ENCODE results near the gene ERAP2.
"Not testable (repeated sequence)": the region's sequence is repeated elsewhere in the genome, so short reads cannot be mapped to it uniquely, and the experiment has no call there.

Gene ERAP2

DNA sequence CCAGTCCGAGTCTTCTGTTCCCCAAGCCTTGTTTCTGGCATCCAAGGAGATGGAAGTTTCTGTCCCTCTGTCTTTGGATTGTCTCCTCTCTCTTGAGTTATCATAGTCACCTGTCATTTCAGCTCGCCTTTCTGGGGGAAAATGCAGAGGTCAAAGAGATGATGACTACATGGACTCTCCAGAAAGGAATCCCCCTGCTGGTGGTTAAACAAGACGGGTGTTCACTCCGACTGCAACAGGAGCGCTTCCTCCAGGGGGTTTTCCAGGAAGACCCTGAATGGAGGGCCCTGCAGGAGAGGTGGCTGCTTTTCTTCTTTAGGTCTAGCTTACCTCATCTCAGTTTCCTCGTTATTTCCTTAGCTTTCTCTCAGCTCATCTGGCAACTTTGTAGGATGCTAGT, 25.1 kb downstream of the ERAP2 start:
- DNase-seq = no peak

DNA sequence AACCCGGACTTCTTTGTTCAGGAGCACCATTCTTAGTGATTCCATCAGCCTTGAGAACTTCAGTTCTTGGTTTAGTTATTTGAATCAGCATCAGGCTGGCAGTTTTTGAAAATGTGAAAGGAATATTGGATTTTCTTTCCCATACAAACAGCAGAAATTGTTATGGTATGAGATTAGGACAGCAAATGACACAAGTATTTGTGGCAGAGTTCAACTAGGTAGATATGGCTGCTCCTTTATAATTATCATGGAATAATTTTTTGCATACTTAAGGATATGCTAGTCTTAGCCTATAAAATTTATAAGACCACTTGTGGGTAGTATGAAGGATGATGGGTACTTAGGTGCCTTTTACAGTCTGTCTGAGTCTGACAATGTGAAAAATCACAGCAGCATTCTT, 25.5 kb downstream of the ERAP2 start:
- no peak for DNase-seq

DNA sequence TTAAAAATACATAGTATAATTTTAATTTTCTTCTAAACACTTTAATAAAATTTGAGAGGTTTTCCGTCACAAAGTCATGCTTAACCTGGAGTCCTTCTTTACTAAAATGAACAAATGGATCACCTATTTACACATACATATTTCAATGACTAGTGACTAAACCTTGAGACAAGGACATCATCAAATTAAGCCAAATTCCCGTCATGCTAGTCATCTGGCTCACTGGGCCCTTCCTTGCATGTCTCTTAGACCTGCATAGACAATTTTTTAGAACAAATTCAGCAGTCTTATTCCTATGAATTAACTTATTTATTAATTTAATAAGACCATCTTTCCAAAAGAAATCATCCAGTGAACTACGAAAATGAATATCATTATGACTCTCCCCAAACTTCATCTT, 26.6 kb downstream of the ERAP2 start:
- no peak for DNase-seq

DNA sequence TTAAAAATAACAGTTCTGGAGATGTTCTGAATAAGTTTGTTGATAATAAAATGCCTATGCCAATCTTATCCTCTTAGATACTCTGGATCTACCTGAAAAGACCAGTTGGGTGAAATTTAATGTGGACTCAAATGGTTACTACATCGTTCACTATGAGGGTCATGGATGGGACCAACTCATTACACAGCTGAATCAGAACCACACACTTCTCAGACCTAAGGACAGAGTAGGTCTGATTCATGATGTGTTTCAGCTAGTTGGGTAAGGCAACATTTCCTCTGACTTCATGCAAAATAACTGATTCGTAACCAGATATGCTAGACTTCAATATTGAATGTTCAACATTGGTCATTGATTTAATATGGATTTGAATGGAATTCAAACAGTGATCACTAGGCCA, 27.0 kb downstream of the ERAP2 start:
- DNase-seq = no peak

DNA sequence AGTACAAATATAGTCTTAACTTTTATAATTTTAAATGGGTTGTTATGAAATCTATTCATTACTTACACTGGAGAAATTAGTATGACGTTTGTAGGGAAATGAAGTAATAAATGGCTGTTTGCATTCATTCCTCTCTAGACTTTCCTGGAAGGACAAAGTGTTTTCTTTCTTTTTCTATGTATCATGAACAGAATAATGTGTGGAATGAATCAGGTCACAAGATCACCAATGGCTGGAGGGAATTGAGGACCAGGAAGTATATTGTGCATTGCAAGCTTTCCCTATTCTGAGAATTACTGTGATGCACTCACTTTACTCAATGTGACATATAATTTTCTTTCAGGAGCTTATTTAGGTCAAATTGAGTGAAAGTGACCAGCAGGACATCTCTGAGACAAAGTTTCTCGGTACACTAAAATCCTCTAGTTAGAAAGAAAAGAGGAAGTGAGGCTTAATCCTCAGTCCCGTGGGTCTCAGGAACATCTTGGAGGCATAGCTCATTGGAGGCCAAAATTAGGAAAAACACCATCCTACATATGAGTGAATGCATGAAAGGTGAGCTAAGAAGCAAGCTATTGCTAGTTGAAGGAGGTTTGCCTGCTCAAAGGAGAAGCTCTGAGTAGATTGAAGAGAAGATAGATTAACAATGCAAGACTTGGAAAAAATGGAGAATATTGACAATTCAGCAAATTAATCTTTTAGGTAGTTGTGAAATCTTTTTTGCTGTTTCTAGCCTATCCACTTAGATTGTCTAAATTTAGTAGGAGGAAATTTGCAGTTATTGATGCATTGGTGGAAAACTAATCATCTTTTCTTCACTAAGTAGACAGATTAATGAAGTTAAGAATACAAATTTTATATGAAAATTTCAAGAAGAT, 28.0 kb downstream of the ERAP2 start:
- DNase-seq = no peak

DNA sequence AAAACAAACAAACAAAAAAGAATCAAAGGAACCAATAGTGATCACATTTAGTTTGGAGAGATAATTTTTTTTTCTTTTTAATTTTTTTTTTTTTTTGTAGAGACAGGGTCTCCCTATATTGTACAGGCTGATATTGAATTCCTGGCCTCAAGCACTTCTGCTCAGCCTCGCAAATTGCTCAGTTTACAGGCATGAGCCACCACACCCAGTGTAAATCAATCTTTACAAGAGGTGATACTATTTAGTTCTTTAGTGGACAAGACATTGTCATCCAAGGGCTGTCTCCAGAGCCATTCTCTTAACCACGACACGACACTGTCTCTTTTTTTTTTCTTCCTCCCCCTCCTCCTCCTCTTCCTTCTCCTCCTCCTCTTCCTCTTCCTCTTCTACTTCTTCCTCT, 29.6 kb downstream of the ERAP2 start:
- DNase-seq = no peak

DNA sequence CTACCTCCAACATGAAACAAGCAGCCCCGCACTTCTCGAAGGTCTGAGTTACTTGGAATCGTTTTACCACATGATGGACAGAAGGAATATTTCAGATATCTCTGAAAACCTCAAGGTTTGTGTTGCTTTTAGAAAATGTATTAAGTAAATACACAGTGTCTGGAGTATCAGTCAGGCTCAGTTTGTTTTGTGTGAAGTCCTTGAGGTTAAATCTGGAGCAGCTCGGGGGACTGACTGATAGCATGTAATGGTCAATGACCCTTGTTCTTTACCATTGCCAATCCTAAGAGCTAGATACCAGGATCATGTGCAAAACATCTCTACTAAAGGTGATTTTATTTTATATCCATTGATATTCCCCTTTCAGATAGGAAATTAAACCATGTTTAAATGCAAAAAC, 32.7 kb downstream of the ERAP2 start:
- DNase-seq = no peak

DNA sequence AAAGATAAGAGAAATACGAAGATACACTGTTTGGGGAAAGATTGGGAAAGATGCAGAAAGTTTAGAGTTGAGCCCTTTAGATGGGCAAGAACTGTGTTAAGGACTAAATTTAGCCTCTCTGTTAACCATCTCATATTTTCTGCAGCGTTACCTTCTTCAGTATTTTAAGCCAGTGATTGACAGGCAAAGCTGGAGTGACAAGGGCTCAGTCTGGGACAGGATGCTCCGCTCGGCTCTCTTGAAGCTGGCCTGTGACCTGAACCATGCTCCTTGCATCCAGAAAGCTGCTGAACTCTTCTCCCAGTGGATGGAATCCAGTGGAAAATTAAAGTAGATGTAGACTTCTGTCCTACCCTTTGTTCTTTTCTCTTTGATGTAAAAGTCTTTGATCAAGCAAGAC, 33.1 kb downstream of the ERAP2 start:
- DNase-seq = no peak

DNA sequence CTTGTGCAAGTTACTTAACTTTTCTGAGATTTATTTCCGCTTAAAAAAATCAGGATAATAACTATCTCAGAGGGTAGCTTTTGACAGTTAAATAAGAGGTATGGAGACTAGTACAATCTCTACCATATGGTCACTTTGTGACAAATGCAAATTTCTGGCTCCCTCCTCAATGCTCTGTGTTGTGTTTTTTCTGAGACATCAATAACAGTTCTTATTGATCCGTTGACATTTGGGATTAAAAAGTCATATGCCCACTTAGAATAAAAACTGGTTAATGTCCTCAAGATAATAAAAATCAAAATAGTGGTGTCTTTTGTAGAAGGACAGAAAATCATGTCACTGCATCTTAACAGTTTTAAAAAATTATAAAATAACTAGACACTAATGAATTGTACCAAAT, 34.8 kb downstream of the ERAP2 start:
- DNase-seq = no peak

DNA sequence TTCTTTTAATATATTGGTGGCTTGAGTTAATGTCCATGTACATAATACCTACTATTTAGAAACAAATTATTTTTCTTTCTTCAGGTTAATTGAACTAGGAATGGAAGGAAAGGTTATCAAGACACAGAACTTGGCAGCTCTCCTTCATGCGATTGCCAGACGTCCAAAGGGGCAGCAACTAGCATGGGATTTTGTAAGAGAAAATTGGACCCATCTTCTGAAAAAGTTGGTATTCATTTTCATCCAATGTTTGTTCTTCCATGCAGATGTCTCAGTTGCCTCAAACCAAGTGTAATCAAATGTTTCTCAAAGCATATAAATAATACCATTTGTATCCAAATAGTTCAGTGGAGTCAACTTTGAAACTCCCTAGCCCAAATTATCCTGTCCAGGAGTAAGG, 36.9 kb downstream of the ERAP2 start:
- no peak for DNase-seq

DNA sequence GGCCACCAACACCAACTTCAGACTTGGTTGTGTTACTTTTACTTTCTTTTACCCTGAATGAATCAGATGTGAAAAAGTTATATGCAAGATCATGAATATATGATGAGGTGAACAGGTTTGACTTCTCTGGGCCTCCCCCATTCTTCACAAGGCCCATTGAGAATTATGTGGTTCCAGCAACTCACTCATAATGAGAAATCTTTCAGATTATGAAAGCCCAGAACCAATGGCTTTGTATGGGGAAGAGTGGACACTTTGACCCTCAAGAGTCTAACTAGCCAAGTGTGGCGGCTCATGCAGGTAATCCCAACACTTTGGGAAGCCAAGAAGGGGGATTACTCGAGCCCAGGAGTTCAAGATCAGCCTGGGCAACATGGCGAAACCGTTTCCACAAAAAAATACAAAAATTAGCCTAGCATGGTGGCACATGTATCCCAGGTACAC, 43.5 kb downstream of the ERAP2 start:
- DNase-seq = no peak

DNA sequence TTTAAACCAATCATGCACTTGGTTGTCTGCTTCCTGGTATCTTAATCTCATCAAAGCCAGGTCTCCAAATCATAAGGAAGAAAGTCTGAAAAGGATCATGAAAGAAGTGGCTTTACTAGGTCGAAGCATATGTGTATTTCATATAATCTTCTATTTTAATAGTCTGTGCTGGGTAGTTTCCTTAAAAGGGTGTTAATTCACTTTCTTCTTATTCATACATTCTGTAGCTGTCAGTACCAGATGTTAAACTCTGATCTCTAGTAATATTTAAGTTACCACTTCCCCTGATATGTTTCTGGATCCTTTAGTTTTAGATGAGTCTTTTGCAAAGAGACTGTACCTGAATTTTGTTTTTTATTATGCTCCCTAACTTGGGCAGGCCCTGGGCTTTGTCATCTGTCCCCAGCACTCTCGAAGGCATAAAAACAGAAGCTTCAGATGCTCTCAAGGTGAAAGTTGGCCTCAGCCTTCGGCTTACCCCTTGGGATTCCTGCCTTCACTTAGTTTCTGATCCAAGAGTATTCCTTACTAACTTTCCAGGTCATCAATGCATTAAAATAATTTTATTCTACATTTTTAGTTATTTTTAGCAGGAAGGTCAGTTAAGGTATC, 44.5 kb downstream of the ERAP2 start:
- no peak for DNase-seq

DNA sequence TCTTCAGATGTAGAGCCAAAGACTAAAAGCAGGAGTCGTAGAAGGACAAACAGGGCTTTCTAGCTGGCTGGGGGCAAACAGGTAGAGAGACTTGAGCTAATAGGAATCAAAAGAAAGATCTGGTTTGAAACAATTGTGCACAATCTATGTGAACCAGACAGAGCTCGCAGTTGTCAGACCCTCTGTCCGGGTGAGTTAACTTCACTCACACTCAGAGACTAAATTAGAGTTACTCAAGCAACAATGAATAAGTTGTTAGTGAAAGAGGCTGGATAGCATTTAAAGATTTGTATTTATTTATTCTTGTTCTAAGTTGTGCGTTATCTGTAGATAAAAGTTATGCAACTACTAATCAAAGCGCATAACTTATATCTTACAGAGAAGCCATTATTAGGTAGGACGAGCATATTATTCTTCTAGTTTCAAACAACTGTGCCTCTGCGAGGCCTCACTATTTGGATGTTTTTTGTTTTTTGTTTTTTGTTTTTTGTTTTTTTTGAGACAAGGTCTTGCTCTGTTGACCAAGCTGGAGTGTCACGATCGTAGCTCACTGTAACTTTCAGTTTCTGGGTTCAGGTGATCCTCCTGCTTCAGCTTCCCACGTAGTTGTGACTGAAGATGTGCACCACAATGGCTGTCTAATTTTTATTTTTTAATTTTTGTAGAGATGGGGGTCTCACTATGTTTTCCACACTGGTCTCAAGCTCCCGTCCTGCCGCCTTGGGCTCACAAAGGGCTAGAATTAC, 46.4 kb downstream of the ERAP2 start:
- DNase-seq = no peak

DNA sequence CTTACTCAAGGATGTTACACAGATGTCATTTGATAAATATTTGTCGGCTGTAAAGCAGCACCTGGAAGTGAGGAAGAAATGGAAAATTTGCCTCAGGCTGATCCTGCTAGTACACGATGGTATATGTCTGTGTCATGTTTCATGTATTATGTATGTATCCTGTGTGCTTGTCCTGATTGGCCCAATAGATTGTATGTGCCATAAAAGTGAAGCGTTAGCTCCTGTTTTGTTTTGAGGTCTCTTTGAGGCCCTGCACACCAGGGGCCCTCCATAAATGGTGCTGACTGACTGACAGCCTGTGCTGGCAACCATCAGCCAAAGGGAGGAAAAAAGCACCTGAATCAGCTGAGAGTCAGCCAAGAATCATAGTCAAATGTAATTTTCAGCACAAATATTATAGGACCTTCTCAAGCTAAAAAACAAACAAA, 47.7 kb downstream of the ERAP2 start:
- no peak for DNase-seq

DNA sequence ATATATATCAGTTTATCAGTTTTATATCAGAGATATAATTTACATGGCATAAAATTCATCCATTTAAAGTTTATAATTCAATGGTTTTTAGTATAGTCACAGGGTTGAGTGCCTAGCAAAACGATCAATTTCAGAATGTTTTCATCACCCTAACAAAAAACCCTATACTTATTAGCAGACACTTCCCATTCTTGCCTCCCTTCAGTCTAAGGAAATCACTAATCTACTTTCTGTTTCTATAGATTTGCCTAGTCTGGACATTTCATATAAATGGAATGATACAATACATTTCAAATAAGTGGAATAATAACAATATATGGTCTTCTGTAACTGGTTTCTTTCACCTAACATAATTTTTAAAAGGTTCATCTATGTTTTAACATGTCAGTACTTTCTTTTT, 50.0 kb downstream of the ERAP2 start:
- DNase-seq = no peak

DNA sequence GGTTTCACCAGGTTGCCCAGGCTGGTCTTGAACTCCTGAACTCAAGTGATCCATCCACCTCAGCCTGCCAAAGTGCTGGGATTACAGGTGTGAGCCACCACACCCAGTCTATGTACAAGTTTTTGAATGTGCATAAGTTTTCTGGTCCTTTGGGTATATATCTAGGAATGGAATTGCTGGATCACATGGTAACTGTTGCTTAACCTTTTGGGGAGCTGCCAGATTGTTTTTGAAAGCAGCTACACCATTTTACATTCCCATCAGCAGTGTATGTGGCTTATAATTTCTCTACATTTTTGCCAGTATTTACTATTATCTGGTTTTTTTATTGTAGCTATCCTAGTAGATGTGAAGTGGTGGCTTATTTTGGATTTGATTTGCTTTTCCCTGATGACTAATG, 50.7 kb downstream of the ERAP2 start:
- no peak for DNase-seq

DNA sequence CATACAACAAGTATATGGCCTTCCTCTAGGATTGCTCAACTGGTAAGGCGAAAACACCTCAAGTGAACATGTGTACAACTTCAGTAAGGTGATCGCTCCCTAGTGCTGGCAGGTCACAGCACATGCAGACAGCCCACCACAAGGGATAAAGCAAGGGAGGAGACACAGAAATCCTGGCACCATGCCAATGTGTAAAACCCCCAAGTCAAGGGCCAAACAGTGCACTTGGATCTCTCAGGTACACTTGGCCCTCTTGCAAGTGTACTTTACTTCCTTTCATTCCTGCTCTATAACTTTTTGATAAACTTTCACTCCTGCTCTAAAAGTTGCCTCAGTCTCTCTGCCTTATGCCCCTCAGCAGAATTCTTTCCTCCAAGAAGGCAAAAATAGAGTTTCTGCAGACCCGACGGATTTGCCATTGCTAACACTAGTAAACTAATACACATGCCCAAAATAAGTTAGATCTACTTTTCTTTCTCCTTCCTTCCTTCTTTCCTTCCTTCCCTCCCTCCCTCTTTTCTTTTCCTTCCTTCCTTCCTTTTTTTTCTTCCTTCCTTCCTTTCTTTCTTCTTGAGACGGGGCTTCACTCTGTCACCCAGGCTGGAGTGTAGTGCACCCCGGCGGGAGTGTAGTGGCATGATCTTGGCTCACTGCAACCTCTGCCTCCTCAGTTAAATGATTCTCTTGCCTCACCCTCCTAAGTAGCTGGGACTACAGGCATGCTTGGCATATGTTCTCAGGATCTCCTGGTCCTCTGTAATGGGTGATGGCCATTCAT, 52.8 kb downstream of the ERAP2 start:
- DNase-seq = no peak

DNA sequence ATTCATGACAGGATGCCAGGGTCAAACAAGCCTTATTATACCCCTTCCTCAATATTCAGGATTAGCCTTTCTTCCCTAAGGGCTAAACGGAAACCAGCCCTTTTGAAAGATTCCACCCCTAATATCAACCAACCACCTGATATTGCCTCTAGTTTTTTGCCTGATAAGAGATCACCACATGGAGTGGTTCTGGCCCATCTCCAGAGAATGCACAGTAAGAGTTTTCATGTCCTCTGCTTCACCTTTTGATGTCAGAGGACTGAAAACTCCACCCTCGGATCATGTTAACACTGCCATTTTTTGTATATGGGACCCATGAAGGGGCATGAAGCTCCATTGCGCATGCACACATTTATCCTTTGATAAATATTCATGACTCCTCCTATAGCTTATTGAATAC, 53.8 kb downstream of the ERAP2 start:
- no peak for DNase-seq

DNA sequence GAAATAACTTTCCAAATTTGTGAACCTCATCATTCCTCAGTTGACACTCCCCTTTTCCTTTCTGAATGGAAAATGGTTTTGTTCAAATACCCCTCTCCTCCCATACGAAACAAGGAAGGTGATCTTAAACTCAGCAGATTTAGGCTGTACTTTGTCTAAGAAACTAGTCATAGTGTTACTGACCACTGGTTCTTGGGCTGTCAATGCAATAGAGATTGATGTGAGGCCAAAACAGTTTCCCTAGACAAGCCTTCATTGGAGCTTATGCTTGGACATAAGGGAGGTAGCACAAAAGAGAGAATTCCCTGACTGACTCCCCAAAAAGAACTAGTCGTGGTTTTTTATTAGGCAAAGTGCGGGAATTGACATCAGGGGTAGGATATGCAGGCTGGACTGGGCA, 54.3 kb downstream of the ERAP2 start:
- no peak for DNase-seq

DNA sequence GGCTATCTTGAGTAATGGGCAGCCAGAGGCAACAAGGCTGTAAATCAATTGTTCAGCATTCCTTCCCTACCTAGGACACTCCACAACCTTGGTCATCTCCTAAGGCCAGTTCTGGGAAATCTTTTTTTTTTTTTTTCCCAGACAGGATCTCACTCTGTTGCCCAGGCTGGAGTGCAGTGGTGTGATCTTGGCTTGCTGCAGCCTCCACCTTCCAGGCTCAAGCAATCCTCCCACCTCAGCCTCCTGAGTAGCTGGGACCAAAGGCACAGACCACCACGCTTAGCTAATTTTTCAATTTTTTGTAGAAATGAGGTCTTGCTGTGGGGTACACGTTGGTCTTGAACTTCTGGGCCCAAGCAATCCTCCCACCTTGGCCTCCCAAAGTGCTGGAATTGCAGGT, 54.7 kb downstream of the ERAP2 start:
- DNase-seq = not testable (repeated sequence)

DNA sequence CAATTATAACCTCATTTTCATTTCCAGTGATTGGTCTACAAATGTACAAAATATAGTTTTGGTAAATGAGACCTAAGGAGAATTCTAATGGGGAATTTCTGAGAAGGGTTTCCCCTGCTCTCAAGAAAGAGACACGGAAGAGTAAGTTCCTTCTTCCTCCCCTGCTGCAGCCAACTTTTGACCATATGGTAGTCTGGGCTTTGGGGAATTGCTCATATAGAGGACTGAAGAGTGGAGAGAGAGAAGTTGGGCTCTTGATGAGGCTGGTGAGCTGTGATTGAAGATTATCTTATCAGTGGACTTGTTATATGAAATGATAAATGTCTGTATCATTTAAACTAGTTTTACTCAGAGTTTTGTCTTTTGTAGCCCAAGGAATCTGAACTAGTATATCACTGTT, 55.3 kb downstream of the ERAP2 start:
- no peak for DNase-seq

DNA sequence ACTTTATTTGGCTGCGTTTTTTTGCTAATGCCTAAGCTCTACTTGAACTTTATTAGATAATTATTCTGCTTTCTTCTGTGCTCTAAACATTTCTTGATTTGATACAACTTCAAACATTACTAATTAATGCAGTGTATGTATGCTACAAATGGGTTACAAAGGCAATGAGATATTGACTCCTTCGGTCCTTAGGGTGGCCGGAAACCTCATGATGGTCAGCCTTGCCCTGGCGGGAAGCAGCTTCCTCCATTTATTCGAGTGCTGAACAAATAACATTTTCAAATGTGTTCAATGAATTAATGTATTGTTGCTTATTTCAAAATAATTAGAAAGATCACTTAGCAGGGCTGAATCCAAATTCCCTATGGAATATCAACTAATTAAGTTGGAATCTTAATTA, 55.7 kb downstream of the ERAP2 start:
- no peak for DNase-seq
